GM10266 (cell line): ENCODE results near the gene FOXA3.

Experiments
- DNase-seq: peaks from one replicate; pipeline ENCODE4 v3.0.0; 2012; ENCODE audit errors: extremely low spot score
- CTCF ChIP-seq: IDR thresholded peaks from 2 replicates; pipeline ENCODE4 v1.5.1; 2012; ENCODE audit warnings: mild to moderate bottlenecking, low read depth; ENCODE audit not compliant: control insufficient read depth, insufficient read depth; ENCODE audit errors: missing control alignments

Gene FOXA3

GRCh38 chr19:45819769-45820168 is 44.4 kb upstream of the FOXA3 start:
- no peak for TF ChIP-seq CTCF
- DNase-seq, result no peak

- no peak for TF ChIP-seq CTCF
- DNase-seq, result no peak
These were observed 43.6 kb upstream of the FOXA3 start for GRCh38 chr19:45820413-45821102.

- DNase-seq, result no peak
- no peak for TF ChIP-seq CTCF
These were observed 43.0 kb upstream of the FOXA3 start for GRCh38 chr19:45821103-45821521.

GRCh38 chr19:45821570-45821969 is 42.6 kb upstream of the FOXA3 start:
- DNase-seq, result no peak
- TF ChIP-seq CTCF, result no peak

GRCh38 chr19:45822716-45823115 is 41.4 kb upstream of the FOXA3 start:
- no peak for TF ChIP-seq CTCF
- DNase-seq, result no peak

GRCh38 chr19:45823182-45823581 is 40.9 kb upstream of the FOXA3 start:
- no peak for DNase-seq

More at GRCh38 chr19:45823182-45823581, 40.9 kb upstream of the FOXA3 start:
- no peak for TF ChIP-seq CTCF
